Neutrophil (primary cell): Measurements from ENCODE around the gene TNPO3.
"Not testable (repeated sequence)": the region's sequence is repeated elsewhere in the genome, so short reads cannot be mapped to it uniquely, and the experiment has no call there.

ENCODE experiments used
- H3K27ac ChIP-seq: fragments of 200-600 bp; sonication (generic); 2 replicates; pipeline ENCODE4 v1.5.1; 2016; ENCODE audit warnings: mild to moderate bottlenecking, moderate library complexity
- H3K27me3 ChIP-seq: fragments of 200-600 bp; sonication (generic); 2 replicates; pipeline ENCODE4 v1.6.0; 2016; ENCODE audit warnings: mild to moderate bottlenecking
- H3K36me3 ChIP-seq: fragments of 200-600 bp; sonication (generic); 2 replicates; pipeline ENCODE4 v1.5.1; 2017
- H3K4me1 ChIP-seq, 2 experiments: fragments of 200-600 bp in 1 of 2; sonication (generic) in 1 of 2; 1 replicate in 1 of 2; 2 replicates in 1 of 2; pipeline versions ENCODE4 v1.5.1 to v1.6.1; 2013 to 2016; ENCODE audit warnings: low read depth in 1 of 2, low read length in 1 of 2, mild to moderate bottlenecking in 1 of 2, moderate library complexity in 1 of 2; ENCODE audit not compliant: control insufficient read depth in 1 of 2, insufficient read depth in 1 of 2
- H3K4me3 ChIP-seq, 2 experiments: fragments of 200-600 bp in 1 of 2; sonication (generic) in 1 of 2; 1 replicate in 1 of 2; 2 replicates in 1 of 2; pipeline ENCODE4 v1.5.1; 2013 to 2016; ENCODE audit warnings: low read depth in 1 of 2, low read length in 1 of 2, mild to moderate bottlenecking in 1 of 2, moderate library complexity in 1 of 2
- H3K9me3 ChIP-seq: fragments of 200-600 bp; sonication (generic); 2 replicates; pipeline ENCODE4 v1.5.1; 2016
- CTCF ChIP-seq: fragments of 200-600 bp; sonication (generic); IDR thresholded peaks from 2 replicates; pipeline ENCODE4 v1.5.1; 2016; ENCODE audit warnings: antibody characterized with exemption

The TNPO3 gene

DNA sequence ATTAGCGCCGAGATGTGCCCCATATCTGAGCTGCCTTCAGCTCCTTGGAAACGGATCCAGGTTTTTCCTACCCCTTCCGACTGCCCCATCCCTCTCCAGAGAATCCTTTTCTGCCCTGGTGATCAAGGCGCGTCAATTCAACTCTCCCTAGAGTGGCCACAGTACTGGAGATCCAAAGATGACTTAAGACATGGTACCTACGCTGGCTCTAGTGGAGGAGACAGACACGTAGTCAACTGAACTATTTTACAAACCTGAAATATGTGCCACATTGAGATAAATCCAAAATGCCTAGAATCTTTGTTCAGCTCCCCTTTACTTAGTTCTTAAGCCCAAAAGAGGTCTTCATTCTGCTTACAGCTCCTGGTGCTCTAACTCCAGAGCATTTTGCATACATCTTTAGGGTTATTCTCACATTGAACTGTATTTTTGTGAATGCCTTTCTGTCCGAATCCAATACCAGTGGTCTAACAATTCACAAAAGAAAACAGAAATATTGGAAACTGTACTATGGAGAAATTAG, 444 bp upstream of the TNPO3 start:
- peaks cover 12% of the 10 kb centered on the region for H3K36me3 ChIP-seq
- H3K4me1 ChIP-seq, result peaks cover 38 to 47% of the 10 kb centered on the region in 2 experiments
- H3K9me3 ChIP-seq, result no peaks in the 10 kb centered on the region
- peak overlapping the region; percentile 99 for H3K27ac ChIP-seq
- H3K4me3 ChIP-seq, result peak overlapping the region; percentile 97 to 99
- no peaks in the 10 kb centered on the region for H3K27me3 ChIP-seq
- TF ChIP-seq CTCF, result no peak

DNA sequence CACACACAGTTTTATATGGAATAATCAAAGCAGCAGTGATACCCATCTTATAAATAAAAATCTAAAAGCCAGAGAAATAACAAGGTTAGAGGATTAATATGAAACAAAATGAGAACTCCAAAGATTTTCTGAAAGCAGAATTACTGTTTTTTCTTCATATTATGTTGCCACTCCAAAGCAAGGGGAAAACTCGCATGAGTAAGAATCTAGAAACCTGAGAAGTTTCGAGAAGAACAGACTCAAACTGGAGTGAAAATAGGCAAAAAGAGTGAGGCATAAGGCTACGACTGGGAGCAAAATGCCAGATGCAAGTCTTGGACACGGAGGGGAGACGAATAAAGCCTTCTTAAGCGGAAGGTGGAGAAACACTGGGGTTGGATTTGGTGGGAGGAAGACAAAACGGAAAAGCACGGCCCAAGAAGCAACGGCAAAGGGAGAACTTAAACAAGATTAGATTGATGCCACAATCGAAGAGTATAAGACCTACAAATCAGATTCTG, 923 bp downstream of the TNPO3 start:
- peak overlapping the region; percentile 97 to 99 for H3K4me3 ChIP-seq
- no peaks in the 10 kb centered on the region for H3K9me3 ChIP-seq
- H3K27me3 ChIP-seq, result no peaks in the 10 kb centered on the region
- peaks cover 12% of the 10 kb centered on the region for H3K36me3 ChIP-seq
- peaks cover 43 to 57% of the 10 kb centered on the region in 2 experiments for H3K4me1 ChIP-seq
- H3K27ac ChIP-seq, result peak overlapping the region; percentile 99
- no peak for TF ChIP-seq CTCF

DNA sequence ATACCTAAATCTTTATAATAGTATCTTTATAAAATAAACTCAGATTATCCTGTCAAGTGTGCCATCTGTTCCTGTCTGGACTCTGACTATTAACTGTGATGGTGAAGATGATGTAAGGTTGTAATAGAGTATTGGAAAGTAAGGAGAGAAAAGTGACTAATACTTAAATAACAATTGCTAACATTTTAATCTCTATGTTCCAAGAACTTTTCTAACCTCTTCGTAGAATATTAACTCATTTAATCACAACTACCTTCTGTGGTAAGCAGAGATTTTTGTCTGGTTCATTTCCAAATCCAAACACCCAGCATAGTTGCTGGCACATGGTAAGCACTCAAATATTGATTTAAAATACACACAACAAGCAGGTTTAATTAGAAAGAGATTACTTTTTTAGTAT, 2.5 kb downstream of the TNPO3 start:
- Histone ChIP-seq H3K36me3 (peaks cover 17% of the 10 kb centered on the region), H3K4me3 (no peak overlapping the region), H3K27me3 (no peaks in the 10 kb centered on the region), H3K27ac (no peak overlapping the region), H3K9me3 (no peaks in the 10 kb centered on the region), H3K4me1 (peaks cover 55 to 66% of the 10 kb centered on the region in 2 experiments)
- no peak for TF ChIP-seq CTCF

DNA sequence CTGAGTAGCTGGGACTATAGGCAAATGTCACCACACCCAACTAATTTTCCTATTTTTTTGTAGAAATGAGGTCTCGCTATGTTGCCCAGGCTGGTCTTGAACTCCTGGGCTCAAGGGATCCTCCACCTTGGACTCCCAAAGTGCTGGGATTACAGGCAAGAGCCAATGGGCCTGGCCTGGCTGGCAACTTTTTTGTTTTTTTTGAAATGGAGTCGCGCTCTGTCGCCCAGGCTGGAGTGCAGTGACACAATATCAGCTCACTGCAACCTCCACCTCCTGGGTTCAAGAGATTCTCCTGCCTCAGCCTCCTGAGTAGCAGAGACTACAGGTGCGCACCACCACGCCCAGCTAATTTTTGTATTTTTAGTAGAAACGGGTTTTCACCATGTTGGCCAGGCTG, 3.5 kb downstream of the TNPO3 start:
- H3K4me1 ChIP-seq, result peaks cover 63 to 69% of the 10 kb centered on the region in 2 experiments
- H3K9me3 ChIP-seq, H3K4me3 ChIP-seq, H3K27me3 ChIP-seq, H3K27ac ChIP-seq: not testable (repeated sequence)
- peaks cover 17% of the 10 kb centered on the region for H3K36me3 ChIP-seq

GRCh38 chr7:129047761-129048160, 7.2 kb downstream of the TNPO3 start:
- H3K27me3 ChIP-seq, result no peaks in the 10 kb centered on the region
- H3K27ac ChIP-seq, result no peak overlapping the region
- no peaks in the 10 kb centered on the region for H3K9me3 ChIP-seq
- no peak overlapping the region for H3K4me3 ChIP-seq
- peaks cover 17% of the 10 kb centered on the region for H3K36me3 ChIP-seq
- no peak for TF ChIP-seq CTCF
- peaks cover 58% of the 10 kb centered on the region in 2 experiments for H3K4me1 ChIP-seq

DNA sequence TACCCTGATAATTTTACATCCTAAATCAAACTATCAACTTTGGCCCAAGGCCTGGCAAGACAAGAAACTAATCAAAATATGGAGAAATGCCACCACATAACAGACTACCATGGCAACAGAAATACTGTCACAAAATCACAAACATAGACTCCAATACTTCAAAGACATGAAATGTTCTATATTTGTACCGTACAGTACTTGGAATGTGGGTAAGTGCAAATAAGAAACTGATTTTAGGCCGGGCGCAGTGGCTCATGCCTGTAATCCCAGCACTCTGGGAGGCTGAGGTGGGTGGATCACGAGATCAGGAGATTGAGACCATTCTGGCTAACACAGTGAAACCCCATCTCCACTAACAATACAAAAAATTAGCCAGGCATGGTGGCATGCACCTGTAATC, 9.2 kb downstream of the TNPO3 start:
- Histone ChIP-seq H3K27ac (peak overlapping the region; percentile 5), H3K36me3 (peaks cover 6% of the 10 kb centered on the region), H3K4me3 (no peak overlapping the region), H3K27me3 (no peaks in the 10 kb centered on the region), H3K4me1 (peaks cover 41 to 56% of the 10 kb centered on the region in 2 experiments), H3K9me3 (no peaks in the 10 kb centered on the region)
- no peak for TF ChIP-seq CTCF
